BLaER1 treated with 17β-estradiol and CSF1 and Interleukin-3, amounts not matched to agents 10 nM and 100 nM (cell line): ENCODE measurements around the gene LRP6.
A peak's percentile ranks its signal among the peaks of the same experiment; 100 is the strongest.

Source experiments
- H3K27ac ChIP-seq, 11 experiments: shearing (Covaris generic); formaldehyde crosslinking; 2 replicates each; pipeline ENCODE4 v1.8.1; 2022
- H3K27me3 ChIP-seq, 11 experiments: shearing (Covaris generic); formaldehyde crosslinking; 2 replicates each; pipeline ENCODE4 v1.8.1; 2022
- H3K36me3 ChIP-seq, 11 experiments: shearing (Covaris generic); formaldehyde crosslinking; 2 replicates each; pipeline ENCODE4 v1.8.1; 2022
- H3K4me1 ChIP-seq, 10 experiments: shearing (Covaris generic); formaldehyde crosslinking; 2 replicates each; pipeline ENCODE4 v1.8.1; 2022
- H3K4me2 ChIP-seq, 11 experiments: shearing (Covaris generic); formaldehyde crosslinking; 2 replicates each; pipeline ENCODE4 v1.8.1; 2022
- H3K4me3 ChIP-seq, 10 experiments: shearing (Covaris generic); formaldehyde crosslinking; 2 replicates each; pipeline ENCODE4 v1.8.1; 2022
- H3K9ac ChIP-seq, 11 experiments: shearing (Covaris generic); formaldehyde crosslinking; 2 replicates each; pipeline ENCODE4 v1.8.1; 2022
- H3K9me3 ChIP-seq, 11 experiments: shearing (Covaris generic); formaldehyde crosslinking; replicated peaks in 1 of 11; 2 replicates each; pipeline ENCODE4 v1.8.1; 2022
- H4K20me1 ChIP-seq, 11 experiments: shearing (Covaris generic); formaldehyde crosslinking; 2 replicates each; pipeline ENCODE4 v1.8.1; 2022
- Cebpa-rat ChIP-seq, 11 experiments: shearing (Covaris generic); IDR thresholded peaks; 2 replicates each; pipeline ENCODE4 v1.8.1; 2022

The LRP6 gene

GRCh38 chr12:12214635-12215131, 52.2 kb downstream of the LRP6 start:
- Histone ChIP-seq H3K27ac (no peak overlapping the region), H3K4me1 (peaks cover 28 to 51% (median 44%) of the 10 kb centered on the region in 10 experiments), H4K20me1 (peaks cover 0 to 39% (median 12%) of the 10 kb centered on the region in 11 experiments; a peak in 7 of 22 replicates), H3K4me2 (peak overlapping the region in 5 of 11 experiments; percentile 1 to 41 (median 5); a peak in 5 of 22 replicates), H3K9ac (no peak overlapping the region), H3K27me3 (no peaks in the 10 kb centered on the region), H3K4me3 (no peak overlapping the region), H3K9me3 (peaks cover 0 to 12% (median 2%) of the 10 kb centered on the region in 11 experiments; a peak in 7 of 22 replicates), H3K36me3 (peaks cover 0 to 8% (median 0%) of the 10 kb centered on the region in 11 experiments; a peak in 2 of 22 replicates)
- TF ChIP-seq Cebpa-rat (IDR thresholded peaks at IDR 0.05) = no peak

- Histone ChIP-seq H3K27me3 (no peaks in the 10 kb centered on the region), H3K9me3 (peaks cover 0 to 7% (median 0%) of the 10 kb centered on the region in 11 experiments; a peak in 3 of 22 replicates), H3K36me3 (peaks cover 0 to 8% (median 0%) of the 10 kb centered on the region in 11 experiments; a peak in 2 of 22 replicates), H3K4me1 (peaks cover 24 to 46% (median 42%) of the 10 kb centered on the region in 10 experiments), H4K20me1 (peaks cover 0 to 37% (median 11%) of the 10 kb centered on the region in 11 experiments; a peak in 6 of 22 replicates), H3K4me3 (no peak overlapping the region), H3K4me2 (no peak overlapping the region), H3K27ac (no peak overlapping the region), H3K9ac (no peak overlapping the region)
- no peak for TF ChIP-seq Cebpa-rat (IDR thresholded peaks at IDR 0.05)
Observed at GRCh38 chr12:12214201-12214600, 52.6 kb downstream of the LRP6 start.

- H4K20me1 ChIP-seq = peaks cover 0 to 29% (median 7%) of the 10 kb centered on the region in 11 experiments; a peak in 6 of 22 replicates
- H3K27ac ChIP-seq = no peak overlapping the region
- TF ChIP-seq Cebpa-rat (IDR thresholded peaks at IDR 0.05) = no peak
- H3K27me3 ChIP-seq = no peaks in the 10 kb centered on the region
- no peak overlapping the region for H3K9ac ChIP-seq
- no peak overlapping the region for H3K4me3 ChIP-seq
- peaks cover 0 to 8% (median 0%) of the 10 kb centered on the region in 11 experiments; a peak in 2 of 22 replicates for H3K36me3 ChIP-seq
- no peak overlapping the region for H3K4me2 ChIP-seq
- H3K9me3 ChIP-seq = no peaks in the 10 kb centered on the region
- H3K4me1 ChIP-seq = peaks cover 10 to 32% (median 28%) of the 10 kb centered on the region in 10 experiments
Observed at GRCh38 chr12:12212769-12213168, 54.1 kb downstream of the LRP6 start.

GRCh38 chr12:12210983-12211382, 55.9 kb downstream of the LRP6 start:
- H3K4me1 ChIP-seq = peaks cover 0 to 15% (median 11%) of the 10 kb centered on the region in 10 experiments; a peak in 15 of 20 replicates
- H3K9me3 ChIP-seq = no peaks in the 10 kb centered on the region; a peak in 1 of 22 replicates
- no peak overlapping the region for H3K4me3 ChIP-seq
- H3K4me2 ChIP-seq = no peak overlapping the region
- TF ChIP-seq Cebpa-rat (IDR thresholded peaks at IDR 0.05) = no peak
- H3K36me3 ChIP-seq = peaks cover 0 to 8% (median 0%) of the 10 kb centered on the region in 11 experiments; a peak in 2 of 22 replicates
- no peaks in the 10 kb centered on the region for H3K27me3 ChIP-seq
- H4K20me1 ChIP-seq = peaks cover 0 to 16% (median 0%) of the 10 kb centered on the region in 11 experiments; a peak in 5 of 22 replicates
- no peak overlapping the region for H3K9ac ChIP-seq
- no peak overlapping the region for H3K27ac ChIP-seq

- Histone ChIP-seq H3K36me3 (peaks cover 0 to 8% (median 0%) of the 10 kb centered on the region in 11 experiments; a peak in 2 of 22 replicates), H3K4me2 (no peak overlapping the region), H3K9me3 (no peaks in the 10 kb centered on the region; a peak in 1 of 22 replicates), H3K9ac (no peak overlapping the region), H4K20me1 (peaks cover 0 to 14% (median 0%) of the 10 kb centered on the region in 11 experiments; a peak in 5 of 22 replicates), H3K27me3 (no peaks in the 10 kb centered on the region), H3K4me1 (peaks cover 0 to 11% (median 9%) of the 10 kb centered on the region in 10 experiments; a peak in 14 of 20 replicates), H3K4me3 (no peak overlapping the region), H3K27ac (no peak overlapping the region)
- TF ChIP-seq Cebpa-rat (IDR thresholded peaks at IDR 0.05) = no peak
Observed at GRCh38 chr12:12210416-12210815, 56.4 kb downstream of the LRP6 start.

GRCh38 chr12:12209675-12210074, 57.2 kb downstream of the LRP6 start:
- H4K20me1 ChIP-seq = peaks cover 0 to 10% (median 0%) of the 10 kb centered on the region in 11 experiments; a peak in 5 of 22 replicates
- no peak for TF ChIP-seq Cebpa-rat (IDR thresholded peaks at IDR 0.05)
- peaks cover 0 to 8% (median 0%) of the 10 kb centered on the region in 11 experiments; a peak in 2 of 22 replicates for H3K36me3 ChIP-seq
- no peak overlapping the region for H3K4me3 ChIP-seq
- H3K9me3 ChIP-seq = no peaks in the 10 kb centered on the region; a peak in 1 of 22 replicates
- H3K9ac ChIP-seq = no peak overlapping the region
- H3K4me2 ChIP-seq = no peak overlapping the region
- no peak overlapping the region for H3K27ac ChIP-seq
- H3K27me3 ChIP-seq = no peaks in the 10 kb centered on the region
- peaks cover 0 to 3% (median 2%) of the 10 kb centered on the region in 10 experiments; a peak in 11 of 20 replicates for H3K4me1 ChIP-seq

- Histone ChIP-seq H3K4me1 (no peaks in the 10 kb centered on the region), H4K20me1 (peaks cover 0 to 10% (median 0%) of the 10 kb centered on the region in 11 experiments; a peak in 5 of 22 replicates), H3K9me3 (no peaks in the 10 kb centered on the region; a peak in 1 of 22 replicates), H3K4me2 (no peak overlapping the region), H3K27ac (no peak overlapping the region), H3K36me3 (peaks cover 0 to 8% (median 0%) of the 10 kb centered on the region in 11 experiments; a peak in 2 of 22 replicates), H3K27me3 (no peaks in the 10 kb centered on the region), H3K9ac (no peak overlapping the region), H3K4me3 (no peak overlapping the region)
- TF ChIP-seq Cebpa-rat (IDR thresholded peaks at IDR 0.05) = no peak
Observed at GRCh38 chr12:12209043-12209442, 57.8 kb downstream of the LRP6 start.

- Histone ChIP-seq H3K36me3 (peaks cover 1 to 13% (median 8%) of the 10 kb centered on the region in 11 experiments; a peak in 19 of 22 replicates), H3K27ac (no peak overlapping the region), H4K20me1 (peaks cover 0 to 10% (median 0%) of the 10 kb centered on the region in 11 experiments; a peak in 4 of 22 replicates), H3K9me3 (no peaks in the 10 kb centered on the region; a peak in 1 of 22 replicates), H3K27me3 (no peaks in the 10 kb centered on the region), H3K4me1 (no peaks in the 10 kb centered on the region), H3K9ac (no peak overlapping the region), H3K4me2 (no peak overlapping the region), H3K4me3 (no peak overlapping the region)
- TF ChIP-seq Cebpa-rat (IDR thresholded peaks at IDR 0.05) = no peak
Observed at GRCh38 chr12:12207746-12208145, 59.1 kb downstream of the LRP6 start.

GRCh38 chr12:12206776-12207388, 60.0 kb downstream of the LRP6 start:
- no peaks in the 10 kb centered on the region for H3K4me1 ChIP-seq
- no peak overlapping the region for H3K9ac ChIP-seq
- H3K27me3 ChIP-seq = no peaks in the 10 kb centered on the region
- H3K4me2 ChIP-seq = no peak overlapping the region
- no peak overlapping the region for H3K27ac ChIP-seq
- TF ChIP-seq Cebpa-rat (IDR thresholded peaks at IDR 0.05) = no peak
- H3K36me3 ChIP-seq = peaks cover 10 to 22% (median 17%) of the 10 kb centered on the region in 11 experiments
- H3K9me3 ChIP-seq = peaks cover 0 to 5% (median 0%) of the 10 kb centered on the region in 11 experiments; a peak in 2 of 22 replicates
- H4K20me1 ChIP-seq = peaks cover 0 to 10% (median 0%) of the 10 kb centered on the region in 11 experiments; a peak in 4 of 22 replicates
- no peak overlapping the region for H3K4me3 ChIP-seq
